PC-3 (cell line): Measurements from ENCODE around the gene CLASP1. TPM values are rescaled to one million over a fixed set of nuclear protein-coding genes. Genes with fewer than 3 reads are reported as not detected.

ENCODE experiments used
- ATAC-seq: fragments of 200-7000 bp; cut with Tn5 transposase; 2 replicates; pipeline ENCODE4 v1.9.1; 2020; ENCODE audit warnings: mild to moderate bottlenecking, moderate library complexity
- BruUV-seq: library from RNA; stranded (reverse); fragments of 400-500 nt; replicated peaks from 2 replicates; lab custom pipeline; 2021; lab: Mats Ljungman, UMichigan
- CTCF ChIA-PET: fragments of 300-600 bp; sonication (Branson Sonifier 250); formaldehyde crosslinking; loops from one replicate; lab custom pipeline; 2022; ENCODE audit warnings: antibody characterized with exemption; lab: Charles Lee
- POLR2A ChIA-PET: fragments of 300-600 bp; sonication (Branson Sonifier 250); formaldehyde crosslinking; loops from one replicate; lab custom pipeline; 2022; ENCODE audit warnings: antibody characterized with exemption; ENCODE audit not compliant: unreplicated experiment; lab: Charles Lee
- DNase-seq: peaks from one replicate; pipeline ENCODE4 v3.0.0-alpha.2; 2015
- H2AFZ ChIP-seq: fragments of 300-600 bp; sonication (generic); 2 replicates; pipeline ENCODE4 v1.6.0; 2016; ENCODE audit warnings: antibody characterized with exemption, low read length
- H3F3A ChIP-seq: fragments of 300-600 bp; sonication (generic); one replicate; pipeline ENCODE4 v1.6.0; 2017; ENCODE audit warnings: antibody characterized with exemption, low read length, control low read depth, mild to moderate bottlenecking; ENCODE audit not compliant: unreplicated experiment
- H3K27ac ChIP-seq: fragments of 300-600 bp; sonication (generic); 2 replicates; pipeline ENCODE4 v1.5.1; 2016; ENCODE audit warnings: mild to moderate bottlenecking, low read length
- H3K27me3 ChIP-seq: fragments of 300-600 bp; sonication (generic); 2 replicates; pipeline ENCODE4 v1.6.1; 2016; ENCODE audit warnings: low read length, mixed read lengths
- H3K36me3 ChIP-seq: fragments of 300-600 bp; sonication (generic); 2 replicates; pipeline ENCODE4 v1.6.1; 2016; ENCODE audit warnings: low read depth, mixed run types, low read length, mixed read lengths
- H3K4me1 ChIP-seq: fragments of 300-600 bp; sonication (generic); 2 replicates; pipeline ENCODE4 v1.5.1; 2016; ENCODE audit warnings: low read length; ENCODE audit not compliant: insufficient read depth
- H3K4me2 ChIP-seq: fragments of 300-600 bp; sonication (generic); 2 replicates; pipeline ENCODE4 v1.6.0; 2016; ENCODE audit warnings: low read length
- H3K4me3 ChIP-seq: fragments of 300-600 bp; sonication (generic); 2 replicates; pipeline ENCODE4 v1.5.1; 2016; ENCODE audit warnings: mild to moderate bottlenecking, low read length, mixed read lengths
- H3K79me2 ChIP-seq: fragments of 300-600 bp; sonication (generic); 2 replicates; pipeline ENCODE4 v1.6.1; 2017; ENCODE audit warnings: low read length, mixed read lengths
- H3K9ac ChIP-seq: fragments of 300-600 bp; sonication (generic); 2 replicates; pipeline ENCODE4 v1.6.0; 2016; ENCODE audit warnings: mild to moderate bottlenecking, low read length
- H3K9me2 ChIP-seq: fragments of 300-600 bp; sonication (generic); replicated peaks from 2 replicates; pipeline ENCODE4 v1.6.1; 2016; ENCODE audit warnings: mixed run types, low read length, mixed read lengths
- H3K9me3 ChIP-seq: fragments of 300-600 bp; sonication (generic); 2 replicates; pipeline ENCODE4 v1.6.1; 2016; ENCODE audit warnings: low read length, mixed read lengths
- H4K20me1 ChIP-seq: fragments of 300-600 bp; sonication (generic); 2 replicates; pipeline ENCODE4 v1.6.1; 2016; ENCODE audit warnings: low read length, mixed read lengths
- CTCF ChIP-seq: fragments of 300-600 bp; sonication (generic); conservative IDR thresholded peaks from 2 replicates; pipeline ENCODE4 v1.5.1; 2017; ENCODE audit warnings: antibody characterized with exemption, low read depth, mild to moderate bottlenecking, low read length
- EZH2 ChIP-seq: fragments of 300-600 bp; sonication (generic); IDR thresholded peaks from one replicate; pipeline ENCODE4 v1.6.1; 2017; ENCODE audit warnings: antibody characterized with exemption, mild to moderate bottlenecking, low read length; ENCODE audit not compliant: unreplicated experiment
- EZH2phosphoT487 ChIP-seq: fragments of 300-600 bp; sonication (generic); IDR thresholded peaks from 2 replicates; pipeline ENCODE4 v1.6.1; 2018; ENCODE audit warnings: mild to moderate bottlenecking, antibody characterized with exemption, low read length, borderline replicate concordance
- intact Hi-C: fragments of 100-400 bp; cut with micrococcal nuclease; formaldehyde crosslinking; loops from 2 replicates; pipeline ENCODE4 v1.9.0; 2023
- total RNA-seq: library from RNA; depleted of rRNA; stranded (reverse); fragments of >200 nt; gene quantifications from 2 replicates; pipeline ENCODE4 v1.2.3, GENCODE V29; 2014

Gene CLASP1
- total RNA-seq, 1 experiment from 2014 or later: 24.3 TPM

DNA sequence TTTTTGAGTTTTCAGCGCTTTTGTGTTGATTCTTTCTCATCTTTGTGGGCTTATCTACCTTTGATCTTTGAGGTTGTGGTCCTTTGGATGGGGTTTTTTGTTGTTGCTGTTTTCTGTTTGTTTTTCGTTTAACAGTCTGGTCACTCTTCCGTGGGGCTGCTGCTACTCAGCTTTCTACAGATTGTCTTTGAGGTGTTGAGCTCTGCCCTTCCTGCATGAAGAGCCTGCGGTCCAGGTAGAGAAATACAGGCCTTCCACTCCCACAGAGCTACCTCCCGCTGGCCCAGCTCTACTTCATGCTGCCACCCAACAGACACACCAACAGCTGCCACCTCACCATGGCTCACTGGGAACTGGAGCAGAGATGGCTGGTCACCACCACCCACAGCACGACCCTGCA lies 180.3 kb downstream of the CLASP1 start:
- POLR2A ChIA-PET: no interaction called here
- H3K9me3 ChIP-seq: no peaks in the 10 kb centered on the region

DNA sequence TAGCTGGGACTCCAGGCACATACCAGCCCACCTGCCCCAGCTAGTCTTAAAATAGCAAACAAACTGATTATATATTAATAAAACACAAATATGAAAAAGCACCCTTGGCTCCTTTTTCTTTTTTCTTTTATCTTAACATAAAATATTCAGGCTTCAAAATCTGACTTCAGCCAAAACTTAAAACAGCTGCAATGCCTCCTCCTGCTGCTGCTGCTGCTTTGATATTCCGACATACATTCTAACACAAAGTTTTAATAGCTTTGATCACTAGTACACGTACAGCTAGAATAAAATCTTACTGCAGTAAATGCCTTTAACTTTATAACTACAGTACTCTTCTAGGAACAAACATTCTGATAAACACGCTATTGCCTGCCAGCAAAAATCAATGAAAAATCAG lies 190.0 kb downstream of the CLASP1 start:
- no peak for DNase-seq
- H3K27me3 ChIP-seq: no peaks in the 10 kb centered on the region
- H3K4me3 ChIP-seq: no peak overlapping the region
- no peak overlapping the region for H3K9ac ChIP-seq
- no peaks in the 10 kb centered on the region for H3K9me2 ChIP-seq
- no peak overlapping the region for H3K27ac ChIP-seq
- no peaks in the 10 kb centered on the region for H3K79me2 ChIP-seq
- H3F3A ChIP-seq: no peaks in the 10 kb centered on the region
- no peaks in the 10 kb centered on the region for H4K20me1 ChIP-seq
- CTCF ChIA-PET: interaction anchor here (0.6 kb wide), 1 partner anchor 28 kb away, joined by 4 read pairs; no protein-coding TSS in a partner anchor
- H3K9me3 ChIP-seq: no peaks in the 10 kb centered on the region
- BruUV-seq: no TSS peak
- ATAC-seq: no peak
- H3K4me2 ChIP-seq: no peak overlapping the region
- TF ChIP-seq EZH2: no peak
- no peak for TF ChIP-seq EZH2phosphoT487
- TF ChIP-seq CTCF: no peak
- peaks cover 24% of the 10 kb centered on the region for H3K36me3 ChIP-seq
- POLR2A ChIA-PET: no interaction called here
- intact Hi-C loops: no loop called here
- H3K4me1 ChIP-seq: no peaks in the 10 kb centered on the region
- H2AFZ ChIP-seq: no peak overlapping the region

More for the DNA sequence above, 180.3 kb downstream of the CLASP1 start:
- H3K4me2 ChIP-seq: no peak overlapping the region
- BruUV-seq: no TSS peak
- no peaks in the 10 kb centered on the region for H3K27me3 ChIP-seq
- H4K20me1 ChIP-seq: no peaks in the 10 kb centered on the region
- H3K79me2 ChIP-seq: no peaks in the 10 kb centered on the region
- H3K27ac ChIP-seq: no peak overlapping the region
- no peak for TF ChIP-seq CTCF
- no peak overlapping the region for H2AFZ ChIP-seq
- H3F3A ChIP-seq: no peaks in the 10 kb centered on the region
- intact Hi-C loops: no loop called here
- DNase-seq: no peak
- peaks cover 29% of the 10 kb centered on the region; the same call in 1 of the 2 replicates for H3K36me3 ChIP-seq
- no peak for ATAC-seq
- no peaks in the 10 kb centered on the region for H3K4me1 ChIP-seq
- H3K4me3 ChIP-seq: no peak overlapping the region
- H3K9ac ChIP-seq: no peak overlapping the region
- H3K9me2 ChIP-seq: no peaks in the 10 kb centered on the region
- CTCF ChIA-PET: no interaction called here

DNA sequence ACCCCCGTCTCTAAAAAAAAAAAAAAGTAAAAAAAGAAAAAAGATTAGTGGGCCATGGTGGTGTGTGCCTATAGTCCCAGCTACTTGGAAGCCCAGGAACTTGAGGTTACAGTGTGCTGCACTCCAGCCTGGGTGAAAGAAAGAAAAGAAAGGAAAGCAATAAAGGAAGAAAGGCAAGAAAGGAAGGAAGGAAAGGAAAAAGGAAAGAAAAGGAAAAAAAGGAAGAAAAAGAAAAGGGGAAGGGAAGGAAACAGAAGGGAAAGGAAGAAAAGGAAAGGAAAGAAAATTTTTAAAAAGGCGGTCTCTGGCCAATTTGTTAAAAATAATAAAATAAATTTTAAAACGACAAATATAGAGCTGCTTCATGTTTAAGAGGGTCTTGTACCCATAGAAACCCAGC lies 192.9 kb downstream of the CLASP1 start:
- no peak for ATAC-seq

More for the DNA sequence above, 192.9 kb downstream of the CLASP1 start:
- H3K27ac ChIP-seq: no peak overlapping the region
- BruUV-seq: no TSS peak
- no peak overlapping the region for H3K4me2 ChIP-seq
- H3F3A ChIP-seq: no peaks in the 10 kb centered on the region
- H4K20me1 ChIP-seq: no peaks in the 10 kb centered on the region
- no peak for TF ChIP-seq CTCF
- H3K79me2 ChIP-seq: no peaks in the 10 kb centered on the region
- peaks cover 24% of the 10 kb centered on the region for H3K36me3 ChIP-seq
- H3K4me3 ChIP-seq: no peak overlapping the region
- no peaks in the 10 kb centered on the region for H3K4me1 ChIP-seq
- POLR2A ChIA-PET: no interaction called here
- no peaks in the 10 kb centered on the region for H3K9me3 ChIP-seq
- H3K9me2 ChIP-seq: no peaks in the 10 kb centered on the region
- intact Hi-C loops: no loop called here
- H3K9ac ChIP-seq: no peak overlapping the region
- H2AFZ ChIP-seq: no peak overlapping the region
- CTCF ChIA-PET: no interaction called here
- DNase-seq: no peak
- H3K27me3 ChIP-seq: no peaks in the 10 kb centered on the region
